ENCODE data around the gene ARHGAP26.

DNA sequence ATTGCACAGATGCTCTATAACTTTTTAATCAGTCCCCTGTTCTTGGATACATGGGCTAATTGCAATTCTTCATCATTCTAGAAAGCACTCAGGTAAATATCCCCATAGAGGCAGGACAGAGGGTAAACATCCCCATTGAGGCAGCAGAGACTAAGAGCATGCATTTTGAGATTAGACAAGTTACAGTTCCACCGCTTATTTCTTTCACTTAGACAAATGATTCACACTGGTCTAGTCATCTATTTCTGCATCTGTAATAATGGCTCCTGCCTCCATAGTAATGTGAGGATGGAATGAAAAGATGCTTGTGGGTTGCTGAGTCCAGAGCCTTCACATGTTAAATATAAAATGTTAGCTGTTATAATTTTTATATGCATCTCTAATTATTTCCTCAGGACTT is 276.9 kb downstream of the ARHGAP26 start:
- TF ChIP-seq, protein P1, sequence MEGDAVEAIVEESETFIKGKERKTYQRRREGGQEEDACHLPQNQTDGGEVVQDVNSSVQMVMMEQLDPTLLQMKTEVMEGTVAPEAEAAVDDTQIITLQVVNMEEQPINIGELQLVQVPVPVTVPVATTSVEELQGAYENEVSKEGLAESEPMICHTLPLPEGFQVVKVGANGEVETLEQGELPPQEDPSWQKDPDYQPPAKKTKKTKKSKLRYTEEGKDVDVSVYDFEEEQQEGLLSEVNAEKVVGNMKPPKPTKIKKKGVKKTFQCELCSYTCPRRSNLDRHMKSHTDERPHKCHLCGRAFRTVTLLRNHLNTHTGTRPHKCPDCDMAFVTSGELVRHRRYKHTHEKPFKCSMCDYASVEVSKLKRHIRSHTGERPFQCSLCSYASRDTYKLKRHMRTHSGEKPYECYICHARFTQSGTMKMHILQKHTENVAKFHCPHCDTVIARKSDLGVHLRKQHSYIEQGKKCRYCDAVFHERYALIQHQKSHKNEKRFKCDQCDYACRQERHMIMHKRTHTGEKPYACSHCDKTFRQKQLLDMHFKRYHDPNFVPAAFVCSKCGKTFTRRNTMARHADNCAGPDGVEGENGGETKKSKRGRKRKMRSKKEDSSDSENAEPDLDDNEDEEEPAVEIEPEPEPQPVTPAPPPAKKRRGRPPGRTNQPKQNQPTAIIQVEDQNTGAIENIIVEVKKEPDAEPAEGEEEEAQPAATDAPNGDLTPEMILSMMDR (IDR thresholded peaks at IDR 0.05), result no peak
- TF ChIP-seq POLR2A (IDR thresholded peaks at IDR 0.05; ENCODE audit: low read depth), result no peak
- TF ChIP-seq POLR2AphosphoS5 (IDR thresholded peaks at IDR 0.05), result no peak
- TF ChIP-seq EP300 (IDR thresholded peaks at IDR 0.05), result no peak
